Fibroblast of the conjunctiva (primary cell): ENCODE data around the gene CFAP251.
A peak's percentile ranks its signal among the peaks of the same experiment; 100 is the strongest.
"Not testable (repeated sequence)": the region's sequence is repeated elsewhere in the genome, so short reads cannot be mapped to it uniquely, and the experiment has no call there.

Experiments
- DNase-seq: peaks from one replicate; pipeline ENCODE4 v3.0.0-alpha.2; 2010; ENCODE audit warnings: low read depth

The CFAP251 gene

DNA sequence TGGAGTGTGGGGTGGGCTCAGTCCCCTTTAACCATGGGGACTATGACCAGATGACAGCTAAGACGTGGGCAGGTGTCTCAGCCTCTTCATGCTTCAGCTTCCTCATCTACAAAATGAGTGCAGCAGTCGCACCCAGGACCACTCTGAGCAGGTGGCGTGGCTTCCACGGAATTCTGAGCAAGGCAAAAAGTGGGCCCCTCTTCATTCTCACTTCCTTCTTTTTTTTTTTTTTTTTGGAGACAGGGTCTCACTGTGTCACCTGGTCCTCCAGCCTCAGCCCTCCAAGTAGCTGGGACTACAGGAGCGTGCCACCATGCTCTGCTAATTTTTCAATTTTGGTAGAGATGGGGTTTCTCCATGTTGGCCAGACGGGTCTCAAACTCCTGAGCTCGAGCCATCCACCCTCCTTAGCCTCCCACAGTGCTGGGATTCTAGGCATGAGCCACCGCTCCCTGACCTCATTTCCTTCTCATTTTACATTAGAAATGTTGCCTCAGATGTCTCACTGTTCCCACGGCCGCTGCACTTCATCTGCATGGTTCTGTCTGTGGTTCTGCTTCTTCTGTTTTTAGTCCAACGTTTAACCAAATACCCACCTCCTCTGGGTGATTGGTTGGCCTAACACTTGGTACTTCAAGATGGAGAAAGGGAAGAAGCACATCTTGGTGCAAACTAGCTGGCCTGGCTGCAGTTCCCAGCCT lies 61.9 kb downstream of the CFAP251 start:
- no peak for DNase-seq

DNA sequence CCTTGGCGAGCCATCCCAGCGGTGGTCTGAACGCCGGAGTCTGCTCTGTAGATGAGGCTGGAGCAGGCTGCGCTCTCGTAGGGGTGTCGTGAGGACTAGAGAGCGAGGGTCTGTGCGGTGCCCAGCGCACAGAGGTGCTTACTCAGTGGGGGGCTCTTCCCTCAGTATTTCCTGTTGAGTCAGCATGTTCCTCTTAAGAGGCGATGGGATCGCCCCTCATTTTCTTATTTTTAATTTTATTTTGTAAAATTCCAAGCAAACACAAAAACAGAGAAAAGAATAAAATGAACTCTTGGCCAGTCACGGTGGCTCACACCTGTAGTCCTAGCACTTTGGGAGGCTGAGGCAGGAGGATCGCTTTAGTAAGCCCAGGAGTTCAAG lies 62.5 kb downstream of the CFAP251 start:
- DNase-seq, result no peak

DNA sequence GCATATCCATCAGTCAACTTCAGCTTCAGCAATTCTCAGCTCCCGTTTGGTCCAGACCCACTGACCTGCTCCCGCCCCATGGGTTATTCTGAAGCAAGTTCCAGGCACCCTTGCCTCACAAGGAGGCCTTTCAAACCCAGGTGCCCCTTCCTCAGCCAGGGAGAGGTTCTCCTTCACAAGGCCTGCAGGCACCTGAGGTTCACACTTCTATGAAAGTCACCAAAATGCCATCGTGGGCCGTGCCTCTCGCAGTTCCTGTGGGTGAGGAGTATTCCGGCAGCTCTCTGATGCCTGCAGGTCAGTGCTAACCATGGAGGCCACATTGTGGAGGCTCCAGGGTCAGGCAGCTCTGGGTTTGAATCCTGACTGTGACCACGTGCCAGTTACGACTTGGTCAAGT lies 63.1 kb downstream of the CFAP251 start:
- DNase-seq, result no peak

DNA sequence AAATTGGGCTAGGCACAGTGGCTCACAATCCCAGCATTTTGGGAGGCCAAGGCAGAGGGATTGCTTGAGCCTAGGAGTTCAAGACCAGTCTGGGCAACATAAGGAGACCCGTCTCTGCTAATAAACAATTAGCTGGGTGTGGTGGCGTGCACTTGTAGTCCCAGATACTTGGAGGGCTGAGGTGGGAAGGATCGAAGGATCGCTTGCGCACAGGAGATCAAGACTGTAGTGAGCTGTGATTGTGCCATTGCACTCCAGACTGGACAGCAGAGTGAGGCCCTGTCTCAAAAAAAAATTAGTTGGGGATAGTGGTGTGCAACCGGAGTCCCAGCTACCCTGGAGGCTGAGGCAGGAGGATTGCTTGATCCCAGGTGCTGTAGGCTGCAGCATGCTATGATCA lies 64.6 kb downstream of the CFAP251 start:
- DNase-seq, result no peak

DNA sequence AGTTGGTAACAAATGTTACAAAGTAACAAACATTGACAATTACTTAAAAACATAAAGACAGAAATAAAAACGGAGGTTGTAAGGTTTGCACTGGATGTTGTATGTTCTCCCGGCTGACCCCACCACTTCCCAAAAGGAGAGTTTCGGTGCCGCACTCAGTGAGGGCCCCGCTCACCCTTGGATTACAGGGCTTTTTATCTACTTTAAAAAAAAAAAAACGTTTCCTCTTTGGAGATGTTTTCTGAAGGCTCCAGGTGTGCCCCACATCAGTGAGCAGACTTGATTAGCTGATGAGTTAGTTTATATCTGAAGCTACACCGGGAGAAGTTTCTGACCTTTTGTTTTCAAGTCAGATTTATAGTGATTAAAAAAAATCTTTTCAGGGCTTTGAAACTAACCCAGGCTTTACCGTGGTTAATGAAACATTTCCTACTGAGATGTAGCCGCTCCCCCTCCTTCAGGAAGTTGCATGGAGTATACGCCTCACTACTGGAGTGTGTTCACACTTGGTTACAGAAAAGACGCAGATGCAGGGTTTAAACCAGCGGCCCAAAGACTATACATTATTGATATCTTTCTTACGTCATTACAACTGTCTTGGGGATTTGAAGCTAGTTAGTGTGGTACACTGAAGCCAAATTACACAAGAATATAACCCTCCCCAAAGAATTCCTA lies 65.3 kb downstream of the CFAP251 start:
- DNase-seq, result no peak

DNA sequence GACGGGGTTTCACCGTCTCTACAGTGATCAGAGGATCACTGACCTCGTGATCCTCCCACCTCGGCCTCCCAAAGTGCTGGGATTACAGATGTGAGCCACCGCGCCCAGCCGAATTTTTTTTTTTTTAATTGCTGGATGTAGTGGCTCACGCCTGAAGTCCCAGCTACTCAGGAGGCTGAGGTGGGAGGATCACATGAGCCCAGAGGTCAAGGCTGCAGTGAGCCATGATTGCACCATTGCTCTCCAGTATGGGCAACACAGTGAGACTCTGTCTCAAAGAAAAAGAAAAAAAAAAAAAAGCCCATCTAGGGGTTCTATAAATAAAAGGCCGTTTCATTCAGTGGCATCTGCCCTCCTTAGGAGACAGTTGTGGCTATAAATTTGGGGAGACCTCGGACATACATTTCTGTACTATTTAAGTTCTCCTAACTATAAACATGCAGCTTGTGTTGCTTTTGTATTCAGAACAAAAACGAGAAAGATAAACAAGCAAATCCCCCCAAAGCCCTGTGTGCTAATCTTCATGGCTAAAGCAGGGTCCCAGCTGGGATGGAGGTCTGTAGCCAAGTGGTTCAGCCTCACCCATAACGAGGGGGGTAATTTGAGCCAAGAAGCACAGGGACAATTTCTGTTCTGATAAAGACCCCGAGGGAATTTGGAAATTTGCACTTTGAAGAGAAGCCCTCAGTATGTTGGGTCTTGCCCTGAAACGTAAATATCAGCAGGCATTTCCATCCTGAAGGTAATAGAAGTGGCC lies 68.3 kb downstream of the CFAP251 start:
- DNase-seq, result no peak

DNA sequence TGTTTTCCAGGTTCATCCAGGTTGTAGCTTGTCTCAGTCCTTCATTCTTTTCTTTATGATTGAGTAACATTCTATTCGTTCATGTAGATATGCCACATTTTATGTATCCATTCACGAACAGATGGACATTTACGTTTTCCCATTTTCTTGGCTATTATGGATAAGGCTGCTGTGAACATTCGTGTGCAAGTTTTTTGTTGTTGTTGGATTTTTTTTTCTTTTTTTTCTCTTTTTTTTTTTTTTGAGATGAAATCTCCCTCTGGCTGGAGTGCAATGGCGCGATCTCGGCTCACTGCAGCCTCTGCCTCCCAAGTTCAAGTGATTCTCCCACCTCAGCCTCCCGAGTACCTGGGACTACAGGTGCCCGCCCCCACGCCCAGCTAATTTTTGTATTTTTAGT lies 70.1 kb downstream of the CFAP251 start:
- DNase-seq, result not testable (repeated sequence)

DNA sequence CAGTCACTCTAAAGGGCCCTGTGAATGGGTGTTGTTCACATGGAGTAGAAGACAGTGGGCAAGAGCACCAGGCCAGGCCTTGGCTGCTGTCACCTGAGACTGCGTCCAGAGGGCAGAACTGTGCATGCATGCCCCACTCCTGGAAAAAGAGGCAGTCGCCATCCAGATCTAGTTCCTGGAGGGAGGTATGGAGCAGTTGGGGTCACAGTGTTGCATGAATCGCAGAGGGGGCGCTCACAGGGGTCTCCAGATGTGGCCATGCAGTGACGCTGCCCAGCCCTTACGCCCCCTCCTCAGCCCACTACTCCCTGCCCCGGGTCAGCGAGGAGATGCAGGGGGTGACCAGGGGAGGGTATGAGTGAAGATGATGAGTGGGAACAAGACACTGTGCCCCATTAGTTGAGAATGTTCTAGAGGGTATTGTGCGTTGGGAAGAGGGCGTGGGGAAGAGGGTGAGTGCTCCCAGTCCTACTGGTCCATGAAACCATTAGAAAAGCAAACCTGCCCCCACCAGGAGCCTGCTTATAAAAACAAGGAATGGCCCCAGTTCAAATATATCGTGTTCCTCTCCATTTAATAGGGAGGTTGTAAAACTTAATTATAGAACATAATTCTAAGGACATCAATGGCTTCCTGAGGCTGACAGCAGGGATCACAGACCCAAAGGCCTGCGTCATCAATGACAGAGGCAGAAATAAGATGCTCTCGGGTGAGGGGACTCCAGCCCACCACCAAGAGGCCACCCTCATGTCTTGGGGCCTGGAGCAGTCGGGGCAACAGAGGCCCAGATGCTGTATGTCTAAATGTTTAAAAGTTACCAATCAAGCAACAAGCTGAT lies 71.1 kb downstream of the CFAP251 start:
- no peak for DNase-seq

DNA sequence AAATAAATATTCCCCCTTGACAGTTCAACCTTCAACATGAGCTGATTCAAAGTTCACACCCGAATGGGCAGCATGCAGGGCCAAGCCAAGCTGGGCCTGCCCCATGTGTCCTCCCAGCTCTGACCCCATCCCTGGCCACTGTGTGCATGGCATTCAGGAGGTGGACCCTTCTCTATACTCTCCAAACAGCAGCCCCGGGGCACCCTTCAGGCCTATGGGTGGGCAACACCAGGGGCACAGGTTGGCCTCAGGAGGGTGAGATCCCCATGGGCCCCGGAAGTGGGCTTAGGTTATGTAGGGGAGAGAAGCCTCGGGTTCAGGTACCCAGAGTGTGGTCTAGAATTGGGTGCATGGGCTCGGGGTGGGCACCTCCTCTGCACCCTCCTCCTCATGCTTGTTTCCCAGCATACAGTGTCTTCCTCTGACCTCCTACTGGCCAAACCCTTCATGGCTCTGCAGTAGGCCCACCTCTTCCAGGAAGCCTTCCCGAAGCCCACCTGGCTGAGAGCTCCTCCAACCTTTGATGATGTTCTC lies 71.8 kb downstream of the CFAP251 start:
- DNase-seq, result no peak

DNA sequence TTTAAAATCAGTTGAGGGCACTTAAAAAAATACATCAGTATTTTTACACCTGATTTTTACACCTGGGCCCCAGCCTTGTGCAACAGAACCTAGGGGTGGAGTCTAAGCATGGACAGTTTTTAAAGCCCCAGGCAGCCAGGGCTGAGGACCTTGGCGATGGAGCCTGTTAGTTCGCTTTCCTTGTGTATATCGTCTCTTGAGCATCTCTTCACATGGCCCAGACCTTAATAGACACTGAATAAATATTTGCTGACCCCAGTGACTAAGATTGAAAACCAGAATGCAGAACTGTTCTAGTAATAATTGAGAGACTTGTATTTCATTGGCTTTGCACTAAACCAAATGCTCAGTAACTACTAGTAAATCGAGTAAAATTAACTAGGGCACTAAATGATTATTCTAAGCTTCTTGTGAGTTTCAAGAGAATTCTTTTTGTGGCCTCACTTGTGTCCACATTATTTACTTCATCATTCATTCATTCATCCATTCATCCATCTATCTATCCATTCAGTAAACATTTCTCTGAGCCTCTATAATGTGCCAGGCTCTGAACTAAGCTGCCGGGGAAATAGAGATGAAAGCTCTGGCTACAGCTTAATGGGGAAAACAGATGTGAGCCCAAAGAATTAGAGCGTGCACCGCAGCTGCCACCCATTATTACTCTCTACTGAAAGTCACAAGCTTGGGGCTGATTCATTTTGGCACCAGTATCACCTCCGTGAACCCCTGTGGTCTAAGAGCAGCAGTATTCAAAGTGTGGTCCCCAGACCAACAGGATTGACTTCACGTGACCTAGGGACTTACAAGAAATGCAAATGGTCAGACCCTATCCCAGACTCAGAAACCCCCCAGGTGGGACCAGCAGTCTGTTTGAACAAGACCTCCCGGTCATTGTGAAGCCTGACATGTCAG lies 72.6 kb downstream of the CFAP251 start:
- DNase-seq, result no peak

DNA sequence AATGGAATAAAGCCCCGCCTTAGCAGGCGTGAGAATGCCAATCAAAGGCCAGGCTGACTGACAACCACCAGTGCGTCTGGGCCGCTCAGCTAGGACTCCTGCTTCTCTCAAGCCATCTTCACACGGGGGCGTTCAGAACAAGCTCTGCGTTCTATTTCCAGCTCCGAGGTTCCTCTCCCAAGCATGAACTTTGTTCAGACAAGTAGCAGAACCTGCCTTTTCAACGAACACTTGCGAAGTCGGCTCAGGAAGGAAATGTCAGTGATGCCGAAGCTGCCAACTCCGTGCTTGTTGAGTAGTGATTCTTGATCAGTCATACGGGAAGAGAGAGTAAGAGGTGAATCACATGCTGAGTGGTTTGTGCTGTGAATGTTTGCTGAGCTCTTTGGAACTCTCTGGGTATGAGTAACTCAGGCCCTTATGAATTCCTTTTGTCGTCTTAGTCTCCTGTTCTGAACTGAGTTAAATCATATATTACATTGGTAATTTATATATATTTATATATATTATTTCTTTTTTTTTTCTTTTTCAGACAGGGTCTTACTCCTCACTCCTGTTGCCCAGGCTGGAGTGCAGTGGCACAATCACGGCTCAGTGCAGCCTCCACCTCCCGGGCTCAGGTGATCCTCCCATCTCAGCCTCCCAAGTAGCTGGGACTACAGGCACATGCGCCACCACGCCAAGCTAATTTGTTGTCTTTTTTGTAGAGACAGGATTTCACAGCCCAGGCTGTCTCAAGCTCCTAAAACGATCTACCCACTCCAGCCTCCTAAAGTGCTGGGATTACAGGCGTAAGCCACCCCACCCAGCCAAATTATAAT lies 73.9 kb downstream of the CFAP251 start:
- peak; percentile 76 for DNase-seq

DNA sequence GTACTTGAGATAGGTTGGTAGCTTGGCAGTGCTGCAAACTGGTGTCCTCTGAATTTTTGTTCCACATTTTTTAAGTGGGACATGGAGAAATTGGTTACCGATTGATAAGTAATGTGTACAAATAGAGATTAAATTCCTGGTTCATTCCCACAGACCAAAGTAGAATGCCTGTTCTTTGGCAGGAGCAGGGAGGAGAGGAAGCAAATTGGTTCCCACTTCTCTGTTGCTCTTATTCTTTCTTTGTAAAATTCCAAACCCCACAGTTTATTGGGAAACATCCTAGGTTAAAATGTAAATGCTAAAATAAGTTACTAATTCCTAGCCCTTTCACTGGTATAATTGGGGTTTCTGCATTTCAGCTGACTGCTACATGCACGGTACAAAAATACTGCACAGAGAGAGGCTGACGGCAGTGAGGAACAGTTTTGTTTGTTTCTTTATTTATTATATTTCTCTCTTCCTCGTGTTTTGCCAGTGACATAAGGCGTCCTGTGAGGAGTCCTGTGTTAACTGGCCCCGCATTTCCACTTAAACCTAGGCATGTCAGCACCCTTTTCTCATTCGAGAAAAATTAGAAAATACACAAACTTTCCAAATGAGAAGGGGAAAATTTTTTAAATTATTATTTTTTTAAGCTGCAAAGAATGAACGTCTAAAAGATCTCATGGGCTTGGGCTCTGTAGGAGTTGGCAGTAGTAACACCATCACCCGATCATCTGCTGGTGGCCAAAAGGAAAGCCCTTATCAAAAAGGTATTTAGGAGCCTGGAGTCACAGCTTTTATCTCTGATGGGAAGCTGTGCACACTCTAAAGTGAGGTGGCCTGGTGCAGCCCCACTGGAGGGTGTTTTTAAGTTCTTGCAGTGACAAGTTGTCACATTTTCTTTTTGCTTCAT lies 77.9 kb downstream of the CFAP251 start:
- no peak for DNase-seq

DNA sequence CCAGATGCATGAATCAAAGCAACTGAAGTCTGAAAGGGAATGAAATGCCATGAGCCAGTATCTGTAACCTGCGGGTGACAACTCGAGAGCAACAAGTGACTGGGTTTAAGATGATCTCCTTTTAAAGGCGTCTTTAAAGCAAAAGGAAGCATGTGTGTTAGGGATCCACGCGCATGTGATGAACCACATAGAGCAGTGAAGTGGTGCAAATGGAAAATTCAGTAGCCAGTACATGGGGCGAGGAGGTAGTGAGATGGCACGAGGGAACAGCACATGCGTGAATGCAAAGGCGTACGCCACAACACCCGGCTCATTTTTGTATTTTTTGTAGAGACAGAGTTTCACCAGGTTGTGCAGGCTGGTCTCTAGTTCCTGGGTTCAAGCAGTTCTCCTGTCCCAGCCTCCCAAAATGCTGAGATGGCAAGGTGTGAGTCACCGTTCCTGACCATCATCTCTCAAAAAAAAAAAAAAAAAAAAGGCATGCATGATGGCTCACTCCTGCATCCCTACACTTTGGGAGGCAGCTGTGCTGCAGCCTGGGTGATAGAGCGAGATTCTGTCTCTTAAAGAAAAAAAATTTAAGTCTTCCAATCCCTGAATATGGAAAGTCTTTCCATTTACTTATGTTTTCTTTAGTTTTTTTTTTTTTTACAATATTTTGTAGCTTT lies 78.7 kb downstream of the CFAP251 start:
- DNase-seq, result no peak

DNA sequence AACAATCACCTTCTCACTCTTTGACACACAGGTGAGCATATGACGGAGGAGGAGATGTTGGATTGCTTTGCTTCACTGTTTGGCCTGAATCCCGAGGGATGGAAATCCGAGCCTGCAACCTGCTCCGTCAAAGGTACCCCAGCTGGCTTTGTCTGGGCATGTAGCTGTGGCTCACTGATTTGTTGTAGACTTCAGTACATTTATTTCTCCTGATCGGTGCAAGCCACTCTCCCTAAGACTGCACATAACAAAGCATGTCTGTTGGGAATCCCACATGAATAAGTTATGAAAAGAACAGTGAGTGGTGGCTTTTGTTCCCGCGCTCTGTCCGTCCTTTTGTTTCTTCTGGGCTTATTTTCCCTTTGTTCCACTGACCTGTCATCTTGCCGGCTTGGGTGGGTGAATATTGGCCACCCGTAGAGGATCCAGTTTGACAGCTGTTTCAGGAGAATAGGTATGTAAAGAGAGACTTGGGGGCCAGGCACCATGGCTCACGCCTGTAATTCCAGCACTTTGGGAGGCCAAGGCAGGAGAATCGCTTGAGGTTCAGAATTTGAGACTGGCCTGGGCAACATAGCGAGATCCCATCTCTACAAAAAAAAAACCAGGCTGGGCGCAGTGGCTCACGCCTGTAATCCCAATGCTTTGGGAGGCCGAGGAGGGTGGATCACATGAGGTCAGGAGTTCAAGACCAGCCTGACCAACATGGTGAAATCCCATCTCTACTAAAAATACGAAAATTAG lies 83.2 kb downstream of the CFAP251 start:
- no peak for DNase-seq

DNA sequence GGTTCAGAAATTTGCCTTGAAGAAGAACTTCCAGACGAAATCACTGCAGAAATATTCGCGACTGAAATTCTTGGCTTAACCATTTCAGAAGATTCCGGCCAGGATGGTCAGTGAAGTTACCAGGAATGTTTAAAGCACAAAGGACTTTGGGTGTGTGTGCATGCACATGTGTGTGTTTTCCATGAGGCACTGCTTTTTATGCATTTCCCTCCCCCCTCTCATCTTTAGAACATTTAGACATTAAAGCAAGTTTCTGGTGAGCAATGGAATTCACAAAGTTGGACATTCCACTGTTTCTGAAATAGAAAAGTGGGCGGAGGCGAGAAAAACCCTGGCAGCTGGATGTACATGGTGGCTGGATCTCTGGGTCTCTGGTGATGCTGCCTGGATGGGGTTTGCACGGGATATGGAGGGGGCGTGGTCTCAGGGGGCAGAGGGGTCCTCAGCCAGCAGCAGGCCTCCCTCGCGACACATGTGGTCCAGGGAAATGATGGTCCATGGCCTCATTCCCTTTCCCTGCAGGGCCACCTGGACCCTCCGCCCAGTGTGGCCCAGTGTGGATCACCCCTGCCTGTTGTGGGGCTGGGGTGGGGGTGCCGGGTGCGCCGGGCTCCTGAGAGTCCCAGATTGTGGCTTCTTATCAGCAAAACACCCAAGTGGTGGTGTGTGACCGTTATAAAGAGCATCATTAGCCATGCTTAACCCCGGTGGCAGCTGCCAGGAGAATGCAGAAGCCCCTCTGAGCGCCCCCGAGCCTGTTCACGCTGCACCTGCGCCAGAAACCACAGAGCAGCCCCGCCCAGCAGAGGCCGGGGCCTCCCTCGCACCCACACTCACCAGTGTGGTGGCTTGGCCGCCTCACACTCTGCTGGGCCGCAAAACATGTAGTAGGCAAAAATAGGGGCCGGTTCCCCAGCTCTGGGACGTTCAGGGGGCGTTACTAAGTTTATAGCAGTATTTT lies 85.5 kb downstream of the CFAP251 start:
- peak; percentile 20 for DNase-seq

DNA sequence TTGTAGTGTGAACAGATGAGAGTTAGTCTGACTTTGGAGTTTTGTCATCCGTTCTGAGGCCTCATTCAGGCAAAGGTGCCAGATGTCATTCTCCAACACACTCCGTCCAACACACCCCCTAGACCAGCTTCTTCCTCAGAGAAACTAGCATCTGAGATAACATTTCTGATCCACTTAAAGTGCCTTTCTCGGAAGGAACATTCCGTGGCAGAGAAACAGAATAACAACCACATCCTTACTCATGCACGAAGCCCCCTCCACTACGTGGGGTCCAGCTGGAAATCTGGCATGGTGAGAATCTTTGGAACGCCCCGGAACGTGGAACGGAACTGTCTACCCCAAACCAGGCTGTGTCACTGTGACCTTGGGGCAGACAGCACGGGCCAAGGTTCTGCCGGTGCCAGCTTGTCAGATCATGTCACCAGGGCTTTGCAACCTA lies 86.3 kb downstream of the CFAP251 start:
- DNase-seq, result no peak
